GM12873 (cell line): ENCODE results near the gene COMMD6.

Source experiments
- CTCF ChIP-seq: IDR thresholded peaks from 2 replicates; pipeline ENCODE4 v1.5.1; 2012; ENCODE audit warnings: low read depth, mild to moderate bottlenecking, moderate library complexity, low read length, control low read depth; ENCODE audit not compliant: insufficient read depth; ENCODE audit errors: missing control alignments

The COMMD6 gene

GRCh38 chr13:75558145-75558840 lies 20.7 kb upstream of the COMMD6 start:
- TF ChIP-seq CTCF: no peak

GRCh38 chr13:75556961-75557360 lies 19.3 kb upstream of the COMMD6 start:
- no peak for TF ChIP-seq CTCF

- TF ChIP-seq CTCF: no peak
Measured at GRCh38 chr13:75555836-75556235, 18.2 kb upstream of the COMMD6 start.

- no peak for TF ChIP-seq CTCF
Measured at GRCh38 chr13:75554981-75555380, 17.3 kb upstream of the COMMD6 start.

GRCh38 chr13:75554464-75554863 lies 16.8 kb upstream of the COMMD6 start:
- no peak for TF ChIP-seq CTCF

GRCh38 chr13:75550159-75550567 lies 12.5 kb upstream of the COMMD6 start:
- TF ChIP-seq CTCF: no peak

- TF ChIP-seq CTCF: peak; percentile 91
Measured at GRCh38 chr13:75549262-75550158, 11.9 kb upstream of the COMMD6 start, which contains the start of gene UCHL3. TSS of gene UCHL3 (plus strand) at chr13:75549791. CDS start at chr13:75549821, 30 bp downstream.
